Progenitor cell of endocrine pancreas (in vitro differentiated cells): ENCODE results near the gene CCSER1. TPM values are rescaled to one million over a fixed set of nuclear protein-coding genes. Genes with fewer than 3 reads are reported as not detected.

Experiments used
- DNase-seq: peaks from one replicate; pipeline ENCODE4 v3.0.0; 2021; ENCODE audit warnings: low spot score; ENCODE audit not compliant: unreplicated experiment
- H3K27ac Mint-ChIP-seq: 2 replicates; pipeline ENCODE4 v1.8.0; 2021; ENCODE audit warnings: mild to moderate bottlenecking, moderate library complexity, mixed read lengths
- H3K27me3 Mint-ChIP-seq: 2 replicates; pipeline ENCODE4 v1.8.0; 2021; ENCODE audit warnings: mixed read lengths
- H3K36me3 Mint-ChIP-seq: 2 replicates; pipeline ENCODE4 v1.8.0; 2022; ENCODE audit warnings: mixed read lengths; ENCODE audit not compliant: insufficient read depth
- H3K4me1 Mint-ChIP-seq: 2 replicates; pipeline ENCODE4 v1.8.0; 2021; ENCODE audit warnings: low read depth, mixed read lengths
- H3K4me3 Mint-ChIP-seq: 2 replicates; pipeline ENCODE4 v1.8.0; 2021; ENCODE audit warnings: low read depth, mild to moderate bottlenecking, moderate library complexity, mixed read lengths
- H3K9me3 Mint-ChIP-seq: 2 replicates; pipeline ENCODE4 v1.8.0; 2021; ENCODE audit warnings: low read depth, mixed read lengths
- CTCF ChIP-seq: fragments of 200-600 bp; sonication (generic); IDR thresholded peaks from one replicate; pipeline ENCODE4 v1.5.0; 2021; ENCODE audit warnings: antibody characterized with exemption, mild to moderate bottlenecking; ENCODE audit not compliant: unreplicated experiment
- total RNA-seq: library from RNA; stranded (reverse); gene quantifications from 2 replicates; pipeline ENCODE4 v1.2.1, GENCODE V29; 2021

Gene CCSER1
- total RNA-seq, 1 donor from 2014 or later, result 11.6 TPM

- Mint-ChIP-seq H3K27ac (no peak overlapping the region), H3K4me1 (peaks cover 7% of the 10 kb centered on the region), H3K9me3 (no peaks in the 10 kb centered on the region), H3K36me3 (no peaks in the 10 kb centered on the region), H3K27me3 (no peaks in the 10 kb centered on the region), H3K4me3 (no peak overlapping the region)
- no peak for DNase-seq
- TF ChIP-seq CTCF, result no peak
Observed at GRCh38 chr4:91283726-91284230, 1156.6 kb downstream of the CCSER1 start.

- DNase-seq, result no peak
- H3K9me3 Mint-ChIP-seq, result peaks cover 4% of the 10 kb centered on the region
- H3K36me3 Mint-ChIP-seq, result no peaks in the 10 kb centered on the region
- H3K27me3 Mint-ChIP-seq, result no peaks in the 10 kb centered on the region
- H3K4me1 Mint-ChIP-seq, result peaks cover 7% of the 10 kb centered on the region
- no peak for TF ChIP-seq CTCF
- no peak overlapping the region for H3K27ac Mint-ChIP-seq
- H3K4me3 Mint-ChIP-seq, result no peak overlapping the region
Observed at GRCh38 chr4:91284480-91284879, 1157.3 kb downstream of the CCSER1 start.

GRCh38 chr4:91285487-91285886 lies 1158.3 kb downstream of the CCSER1 start:
- DNase-seq, result no peak
- no peak for TF ChIP-seq CTCF
- Mint-ChIP-seq H3K27ac (no peak overlapping the region), H3K9me3 (peaks cover 7% of the 10 kb centered on the region), H3K27me3 (no peaks in the 10 kb centered on the region), H3K4me3 (no peak overlapping the region), H3K36me3 (no peaks in the 10 kb centered on the region), H3K4me1 (peaks cover 7% of the 10 kb centered on the region)

- no peaks in the 10 kb centered on the region for H3K36me3 Mint-ChIP-seq
- H3K4me3 Mint-ChIP-seq, result no peak overlapping the region
- no peak overlapping the region for H3K27ac Mint-ChIP-seq
- H3K4me1 Mint-ChIP-seq, result peaks cover 1% of the 10 kb centered on the region
- H3K9me3 Mint-ChIP-seq, result peaks cover 7% of the 10 kb centered on the region
- no peaks in the 10 kb centered on the region for H3K27me3 Mint-ChIP-seq
- no peak for TF ChIP-seq CTCF
- no peak for DNase-seq
Observed at GRCh38 chr4:91288702-91289311, 1161.6 kb downstream of the CCSER1 start.

GRCh38 chr4:91298156-91298700 lies 1171.0 kb downstream of the CCSER1 start:
- DNase-seq, result no peak
- Mint-ChIP-seq H3K9me3 (peaks cover 4% of the 10 kb centered on the region), H3K36me3 (no peaks in the 10 kb centered on the region), H3K4me3 (no peak overlapping the region), H3K27ac (no peak overlapping the region), H3K4me1 (peaks cover 3% of the 10 kb centered on the region), H3K27me3 (no peaks in the 10 kb centered on the region)
- no peak for TF ChIP-seq CTCF
